Activated CD4-positive, CD25-positive, alpha-beta regulatory T cell treated with anti-CD3 and anti-CD28 coated beads, Interleukin-2, amount 50 U/mL, for 16 hours (primary cell): ENCODE results near the gene MBNL1.

Source experiments
- DNase-seq: peaks from one replicate; pipeline ENCODE4 v3.0.0-alpha.2; 2020; ENCODE audit warnings: low read depth, low spot score

Gene MBNL1

DNA sequence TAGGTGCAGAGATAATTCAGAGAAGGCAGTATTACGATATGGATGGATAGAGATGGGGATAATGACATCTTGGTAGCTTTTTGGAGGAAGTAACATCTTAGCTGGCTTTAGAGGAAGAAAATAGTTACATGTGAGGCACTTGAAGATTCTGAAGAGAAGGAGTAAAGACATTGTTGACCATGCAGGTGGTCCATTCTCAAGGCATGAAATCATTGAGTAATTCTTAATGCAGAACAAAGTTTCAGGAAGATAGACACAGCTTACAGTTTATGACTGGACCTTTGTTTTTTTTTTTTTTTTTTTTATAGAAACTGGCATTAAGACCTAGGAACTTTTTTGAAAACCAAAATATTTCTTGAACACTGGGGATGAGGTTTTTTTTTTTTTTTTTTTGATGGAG is 28.2 kb downstream of the MBNL1 start:
- DNase-seq: no peak

- peak; percentile 39 for DNase-seq
Observed at GRCh38 chr3:152298393-152299248, 29.9 kb downstream of the MBNL1 start.

DNA sequence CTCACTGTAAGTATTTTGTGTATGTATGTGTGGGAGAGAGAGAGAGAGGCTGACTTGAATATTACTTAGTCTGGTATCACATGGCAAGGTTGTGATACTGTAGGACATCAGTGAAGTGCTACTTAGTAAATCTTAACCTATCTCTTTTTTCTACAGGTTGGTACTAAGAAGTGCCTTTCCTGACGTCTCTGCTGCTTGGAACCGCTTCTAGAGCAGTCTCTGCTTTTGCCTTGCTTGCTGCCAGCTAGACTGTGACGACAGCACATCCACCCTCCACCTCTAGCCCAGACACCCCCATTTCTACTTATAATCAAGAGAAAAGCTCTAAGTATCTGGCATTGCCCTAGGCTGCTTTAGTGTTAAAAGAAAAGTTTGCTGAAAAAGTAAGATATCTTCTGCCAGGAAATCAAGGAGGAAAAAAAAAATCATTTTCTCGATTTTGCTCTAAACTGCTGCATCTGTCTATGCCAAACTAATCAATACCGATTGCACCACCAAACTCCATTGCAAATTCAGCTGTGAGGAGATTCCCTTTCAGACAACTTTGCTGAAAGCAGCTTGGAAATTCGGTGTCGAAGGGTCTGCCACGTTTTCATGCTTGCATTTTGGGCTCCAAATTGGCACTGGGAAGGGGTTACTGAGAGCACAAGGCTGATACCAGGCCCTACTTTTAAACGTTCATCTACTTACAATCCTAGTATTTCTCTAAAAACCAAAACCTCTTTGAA is 30.7 kb downstream of the MBNL1 start:
- no peak for DNase-seq

GRCh38 chr3:152300029-152300731 is 31.5 kb downstream of the MBNL1 start:
- no peak for DNase-seq

- no peak for DNase-seq
Observed at GRCh38 chr3:152301745-152302181, 33.0 kb downstream of the MBNL1 start.

- DNase-seq: no peak
Observed at GRCh38 chr3:152302521-152303021, 33.8 kb downstream of the MBNL1 start.

DNA sequence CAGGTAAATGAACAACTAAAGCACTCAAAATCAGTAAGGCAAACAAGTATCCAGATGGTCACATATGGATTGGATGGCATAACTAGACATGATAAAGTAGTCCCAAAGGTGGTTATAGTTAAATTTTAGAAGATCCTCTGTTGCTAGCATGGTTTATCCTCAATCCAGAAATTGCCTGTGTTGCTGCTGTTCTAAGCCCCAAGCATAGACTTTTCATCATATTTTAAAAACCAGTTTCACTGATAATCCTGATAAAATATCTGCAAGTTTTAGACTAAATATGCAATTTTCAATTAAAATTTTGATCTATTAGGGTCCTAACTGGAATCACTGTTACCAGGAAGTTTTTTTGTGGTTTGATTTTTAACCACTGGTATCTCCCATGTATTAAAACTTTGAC is 35.4 kb downstream of the MBNL1 start:
- DNase-seq: no peak

- no peak for DNase-seq
Observed at GRCh38 chr3:152305075-152305474, 36.3 kb downstream of the MBNL1 start.

GRCh38 chr3:152307829-152308474 is 39.2 kb downstream of the MBNL1 start:
- DNase-seq: no peak

- no peak for DNase-seq
Observed at GRCh38 chr3:152308475-152308844, 39.7 kb downstream of the MBNL1 start.

- no peak for DNase-seq
Observed at GRCh38 chr3:152309031-152309430, 40.3 kb downstream of the MBNL1 start.

- DNase-seq: no peak
Observed at GRCh38 chr3:152309535-152310307, 41.0 kb downstream of the MBNL1 start.

- DNase-seq: no peak
Observed at GRCh38 chr3:152313430-152313829, 44.7 kb downstream of the MBNL1 start.

GRCh38 chr3:152313914-152314313 is 45.2 kb downstream of the MBNL1 start:
- DNase-seq: no peak

DNA sequence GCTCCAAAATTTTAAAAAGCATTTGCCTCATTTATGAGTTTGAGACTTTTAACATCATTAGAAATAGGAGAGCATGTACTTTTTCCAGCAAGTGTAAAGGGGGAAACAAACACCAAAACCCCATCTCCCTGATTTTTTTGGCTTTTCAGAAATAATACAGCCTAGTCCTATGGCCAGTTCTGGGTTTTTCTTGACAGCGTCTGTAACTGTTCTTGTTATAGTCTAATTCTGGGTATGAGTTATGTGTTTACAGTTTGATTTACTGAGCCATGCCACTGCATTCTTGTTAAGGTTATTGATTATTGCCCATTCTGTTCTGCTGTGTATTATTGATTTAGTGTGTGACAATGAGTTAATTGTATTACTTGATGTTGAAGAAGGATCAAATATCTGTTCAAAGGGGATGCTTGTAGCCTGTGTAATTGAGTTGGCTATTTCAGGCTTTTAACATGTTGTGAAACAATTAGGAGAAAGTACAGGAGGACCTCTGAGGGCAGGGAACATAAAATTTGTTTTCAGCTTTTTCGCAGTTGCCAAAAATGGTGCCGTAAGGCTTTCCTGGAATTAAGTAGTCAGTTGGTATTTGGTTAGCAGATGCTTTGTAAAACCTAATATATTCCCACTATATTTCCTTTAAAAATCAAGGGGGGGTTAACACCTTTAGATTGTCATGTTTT is 46.1 kb downstream of the MBNL1 start:
- no peak for DNase-seq

GRCh38 chr3:152315623-152316022 is 46.9 kb downstream of the MBNL1 start:
- no peak for DNase-seq

DNA sequence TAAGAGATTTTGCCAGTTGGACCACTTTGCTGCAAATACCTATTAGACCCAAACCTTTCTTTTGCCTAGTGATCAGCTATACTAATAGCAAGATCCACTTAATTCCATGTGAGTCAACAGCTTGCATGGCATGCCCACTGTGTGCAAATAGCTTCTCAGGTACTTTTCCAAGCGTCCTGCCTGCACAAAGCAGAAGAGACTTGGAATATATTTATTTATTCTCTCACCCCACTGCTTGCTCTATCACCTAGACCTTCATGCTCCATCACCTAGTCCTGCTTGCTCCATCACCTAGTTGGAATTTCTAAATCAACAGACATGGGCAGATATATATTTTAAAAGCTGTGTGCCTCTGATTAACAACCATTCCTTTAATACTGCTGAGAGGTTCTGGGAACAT is 47.6 kb downstream of the MBNL1 start:
- no peak for DNase-seq

- DNase-seq: no peak
Observed at GRCh38 chr3:152317184-152317583, 48.5 kb downstream of the MBNL1 start.

DNA sequence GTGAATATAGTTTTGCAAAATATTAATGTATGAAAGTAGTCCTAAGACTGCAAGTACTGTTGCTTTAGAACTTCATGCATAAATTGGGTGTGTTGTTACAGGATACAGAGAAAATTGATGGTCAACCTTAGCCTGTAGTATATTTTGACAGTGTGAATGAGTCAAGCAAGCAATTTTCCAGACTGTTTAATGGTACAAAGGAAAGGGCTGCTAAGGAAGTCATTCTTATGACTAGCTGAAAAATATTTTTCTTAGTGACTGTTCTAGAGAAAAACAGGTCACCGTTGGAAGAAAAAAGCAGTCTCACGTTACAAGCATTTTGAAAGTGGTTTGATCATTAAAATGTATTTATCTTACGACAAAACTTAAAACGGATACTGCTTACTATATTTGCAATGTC is 49.2 kb downstream of the MBNL1 start:
- DNase-seq: no peak

DNA sequence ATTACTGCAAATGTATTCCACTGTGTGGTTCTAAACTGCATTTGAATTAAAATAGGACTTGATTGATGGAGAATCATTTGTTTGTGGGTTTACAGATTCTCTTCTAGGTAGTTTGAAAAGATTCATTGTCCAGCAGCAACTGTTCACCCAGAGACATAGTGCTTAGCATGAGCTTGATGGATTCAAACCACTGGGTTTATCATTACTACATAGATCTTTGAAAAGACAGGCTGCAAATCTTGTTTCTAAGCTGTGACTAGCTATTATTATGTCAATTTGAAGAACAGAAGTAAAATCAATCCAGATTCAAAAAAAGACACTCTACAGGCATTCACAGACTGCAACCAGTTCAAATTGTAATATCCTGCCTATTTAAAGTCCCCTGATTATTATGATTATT is 49.8 kb downstream of the MBNL1 start:
- no peak for DNase-seq
